HepG2 (cell line): ENCODE data around the gene SOS2. TPM values are rescaled to one million over a fixed set of nuclear protein-coding genes. Genes with fewer than 3 reads are reported as not detected.

Experiments used
- ATAC-seq: fragments of 200-7000 bp; cut with Tn5 transposase; 3 replicates; pipeline ENCODE4 v1.9.1; 2020; ENCODE audit warnings: mild to moderate bottlenecking, moderate library complexity
- BruUV-seq: library from RNA; stranded (reverse); fragments of 400-500 nt; replicated peaks from 2 replicates; lab custom pipeline; 2021; lab: Mats Ljungman, UMichigan
- CTCF ChIA-PET: fragments of 300-600 bp; formaldehyde crosslinking; extraction: SDS; loops from one replicate; lab custom pipeline; 2021; ENCODE audit warnings: low total read pairs, inconsistent platforms, low intra/inter-chr PET ratio; lab: Yijun Ruan, JAX
- POLR2A ChIA-PET: fragments of 350-600 bp; sonication (Branson Sonifier 250); formaldehyde crosslinking; loops from one replicate; lab custom pipeline; 2020; ENCODE audit warnings: antibody characterized with exemption, inconsistent platforms; lab: Yijun Ruan, JAX
- DNase-seq: peaks from one replicate; pipeline ENCODE4 v3.0.0-alpha.2; 2015; ENCODE audit warnings: low spot score
- FAIRE-seq: peaks from 3 replicates; lab custom pipeline; 2011; peaks lifted over from hg19 to GRCh38; lab: Jason Lieb, UNC
- H2AFZ ChIP-seq: one replicate; pipeline ENCODE4 v1.6.1; 2011; ENCODE audit warnings: low read length, inconsistent platforms
- H3K27ac ChIP-seq: fragments of 300-600 bp; 3 replicates; pipeline ENCODE4 v1.8.0; 2011; ENCODE audit warnings: mixed run types, mild to moderate bottlenecking, mixed read lengths, low read length, inconsistent platforms; ENCODE audit not compliant: insufficient read depth; ENCODE audit errors: extremely low read length
- H3K27me3 ChIP-seq, 2 experiments: fragments of 200-600 bp in 1 of 2; 2 replicates in 1 of 2; 3 replicates in 1 of 2; pipeline versions ENCODE4 v1.6.0 to v1.8.0; 2011; ENCODE audit warnings: low read length in 2 of 2, mild to moderate bottlenecking in 2 of 2, moderate library complexity in 2 of 2, inconsistent platforms in 1 of 2; ENCODE audit not compliant: insufficient read depth in 2 of 2, control insufficient read depth in 1 of 2
- H3K36me3 ChIP-seq, 2 experiments: fragments of 200-600 bp in 1 of 2; replicated peaks in 1 of 2; 2 replicates in 1 of 2; 3 replicates in 1 of 2; pipeline versions ENCODE4 v1.5.1 to v1.8.0; 2011; ENCODE audit warnings: low read length in 2 of 2, inconsistent platforms in 1 of 2; ENCODE audit not compliant: insufficient read depth in 2 of 2, control insufficient read depth in 1 of 2
- H3K4me1 ChIP-seq: 2 replicates; pipeline ENCODE4 v1.5.1; 2012; ENCODE audit warnings: low read length, inconsistent platforms; ENCODE audit not compliant: insufficient read depth
- H3K4me2 ChIP-seq: 2 replicates; pipeline ENCODE4 v1.6.0; 2011; ENCODE audit warnings: low read depth, low read length, inconsistent platforms
- H3K4me3 ChIP-seq, 3 experiments: fragments of 200-600 bp in 1 of 3; sonication (generic), shearing (Covaris generic) in 1 of 3; replicated peaks in 1 of 3; 2 replicates each; pipeline ENCODE4 v1.5.1; 2011 to 2016; ENCODE audit warnings: low read length in 3 of 3, inconsistent platforms in 2 of 3, low read depth in 2 of 3, mild to moderate bottlenecking in 2 of 3, control low read depth in 1 of 3, mixed read lengths in 1 of 3; ENCODE audit not compliant: insufficient read depth in 1 of 3
- H3K79me2 ChIP-seq: one replicate; pipeline ENCODE4 v1.6.1; 2011; ENCODE audit warnings: low read length, inconsistent platforms; ENCODE audit not compliant: insufficient read depth
- H3K9ac ChIP-seq: 2 replicates; pipeline ENCODE4 v1.6.0; 2011; ENCODE audit warnings: mild to moderate bottlenecking, low read depth, low read length, inconsistent platforms; ENCODE audit not compliant: insufficient read depth
- H3K9me3 ChIP-seq: 2 replicates; pipeline ENCODE4 v1.5.1; 2012; ENCODE audit warnings: mild to moderate bottlenecking, low read length
- H4K20me1 ChIP-seq: 2 replicates; pipeline ENCODE4 v1.6.0; 2011; ENCODE audit warnings: inconsistent platforms, mild to moderate bottlenecking, low read length, moderate library complexity; ENCODE audit not compliant: insufficient read depth
- ARID5B ChIP-seq: IDR thresholded peaks from 2 replicates; pipeline ENCODE4 v1.4.0; 2020; ENCODE audit warnings: mild to moderate bottlenecking, missing genetic modification reagents
- CCAR2 ChIP-seq: fragments of 200-400 bp; formaldehyde crosslinking; optimal IDR thresholded peaks from 2 replicates; pipeline ENCODE3; 2018; ENCODE audit warnings: low read depth, mild to moderate bottlenecking, low read length, moderate library complexity
- DNMT1 ChIP-seq: sonication (generic); formaldehyde crosslinking; IDR thresholded peaks from 2 replicates; pipeline ENCODE4 v1.5.1; 2020; ENCODE audit warnings: mild to moderate bottlenecking, missing genetic modification reagents
- ISX ChIP-seq: sonication (generic); formaldehyde crosslinking; conservative IDR thresholded peaks from 2 replicates; pipeline ENCODE4 v1.5.0; 2020; ENCODE audit warnings: missing genetic modification reagents
- JARID2 ChIP-seq: sonication (generic); formaldehyde crosslinking; IDR thresholded peaks from 2 replicates; pipeline ENCODE4 v1.8.1; 2023; ENCODE audit warnings: missing genetic modification reagents, inconsistent platforms; ENCODE audit not compliant: insufficient replicate concordance
- KAT2B ChIP-seq: fragments of 150-350 bp; IDR thresholded peaks from 2 replicates; pipeline ENCODE4 v1.6.1; 2014; ENCODE audit warnings: low read depth, low read length, borderline replicate concordance
- LBX2 ChIP-seq: sonication (generic); formaldehyde crosslinking; IDR thresholded peaks from 2 replicates; pipeline ENCODE4 v1.5.0; 2020; ENCODE audit warnings: missing genetic modification reagents, mild to moderate bottlenecking, borderline replicate concordance
- MAFK ChIP-seq, 2 experiments: IDR thresholded peaks in 1 of 2; conservative IDR thresholded peaks in 1 of 2; 2 replicates each; pipeline ENCODE4 v1.6.1; 2011; ENCODE audit warnings: improper control_type of control experiment in 2 of 2, low read length in 2 of 2
- NRL ChIP-seq: sonication (generic); formaldehyde crosslinking; IDR thresholded peaks from 2 replicates; pipeline ENCODE4 v1.5.0; 2020; ENCODE audit warnings: missing genetic modification reagents, mild to moderate bottlenecking, moderate library complexity, borderline replicate concordance
- PRMT3 ChIP-seq: sonication (generic); formaldehyde crosslinking; IDR thresholded peaks from 2 replicates; pipeline ENCODE4 v1.8.1; 2022; ENCODE audit warnings: low read depth, mild to moderate bottlenecking, moderate library complexity, missing genetic modification reagents, borderline replicate concordance
- PTBP1 ChIP-seq: fragments of 200-400 bp; formaldehyde crosslinking; IDR thresholded peaks from 2 replicates; pipeline ENCODE4 v1.6.1; 2018; ENCODE audit warnings: low read length, low read depth; ENCODE audit not compliant: poor library complexity, severe bottlenecking
- SKIL ChIP-seq: sonication (generic); formaldehyde crosslinking; IDR thresholded peaks from 2 replicates; pipeline ENCODE4 v1.8.0; 2022; ENCODE audit warnings: missing genetic modification reagents, mild to moderate bottlenecking, moderate library complexity, borderline replicate concordance
- THAP8 ChIP-seq: sonication (generic); formaldehyde crosslinking; IDR thresholded peaks from 2 replicates; pipeline ENCODE4 v1.5.1; 2020; ENCODE audit warnings: missing genetic modification reagents, mild to moderate bottlenecking, borderline replicate concordance
- ZBTB38 ChIP-seq: sonication (generic); formaldehyde crosslinking; IDR thresholded peaks from 2 replicates; pipeline ENCODE4 v1.5.1; 2020; ENCODE audit warnings: mild to moderate bottlenecking, missing genetic modification reagents
- ZFAT ChIP-seq: sonication (generic); formaldehyde crosslinking; conservative IDR thresholded peaks from 2 replicates; pipeline ENCODE4 v1.8.1; 2023; ENCODE audit warnings: missing genetic modification reagents, inconsistent platforms
- ZNF460 ChIP-seq: sonication (generic); formaldehyde crosslinking; IDR thresholded peaks from 2 replicates; pipeline ENCODE4 v1.5.1; 2020; ENCODE audit warnings: missing genetic modification reagents, mild to moderate bottlenecking, borderline replicate concordance
- WGBS: methylation state at CpG from one replicate; pipeline ENCODE4 v1.1.6; 2017; ENCODE audit warnings: low lambda C conversion rate; 5-methylcytosine and 5-hydroxymethylcytosine counted together
- in situ Hi-C: cut with HindIII; loops from 2 replicates; pipeline ENCODE4 v1.10.0; 2017; ENCODE audit warnings: low pct_unique_long_range_greater_than_20kb; ENCODE audit not compliant: extremely low pct_ligation_motif_present
- intact Hi-C: fragments of 100-400 bp; cut with micrococcal nuclease; formaldehyde crosslinking; loops from one replicate; pipeline ENCODE4 v1.10.0; 2022; ENCODE audit not compliant: unreplicated experiment
- polyA plus RNA-seq, 8 experiments: library from polyadenylated mRNA; depleted of rRNA in 3 of 8; stranded (reverse) in 7 of 8; unstranded in 1 of 8; fragments of >200 nt; fragmentation: Illumina TruSeq in 4 of 8; extraction: Trizol in 4 of 8; gene quantifications; 2 replicates each; pipeline versions ENCODE4 v1.2.1 to v1.2.3, GENCODE V29; 2011 to 2016; ENCODE audit warnings: low read depth in 4 of 8, missing spikeins in 1 of 8, mixed read lengths in 1 of 8; ENCODE audit not compliant: insufficient read depth in 1 of 8
- total RNA-seq, 5 experiments: library from RNA; depleted of rRNA; stranded (reverse); fragments of >200 nt; fragmentation: Illumina TruSeq; extraction: Trizol; gene quantifications; 2 replicates each; pipeline ENCODE4 v1.2.3, GENCODE V29; 2016; ENCODE audit warnings: low read depth in 1 of 5

Gene SOS2
- total and polyA plus RNA-seq, 2 of the 13 experiments (the other 11 are each of a cell fraction or from before 2014, with no cell fraction given) = 9.3 to 12.1 TPM

GRCh38 chr14:50070840-50071548 is 160.4 kb downstream of the SOS2 start (continued):
- TF ChIP-seq ZBTB38 (no peak), PTBP1 (no peak), DNMT1 (CRISPR knock-in tag) (no peak), KAT2B (no peak), NRL (no peak)

- ATAC-seq (no peak), FAIRE-seq (no peak), DNase-seq (no peak)
- no peaks in the 10 kb centered on the region for H3K27me3 ChIP-seq
- ChIA-PET CTCF (no interaction called here), POLR2A (no interaction called here)
- no peaks in the 10 kb centered on the region for H3K9me3 ChIP-seq
- no peak for TF ChIP-seq THAP8 (CRISPR knock-in tag)
- no peak for TF ChIP-seq ZNF460 (CRISPR knock-in tag)
- no peak for TF ChIP-seq CCAR2
- no peak for TF ChIP-seq JARID2
- no peak for TF ChIP-seq ISX (CRISPR knock-in tag)
- no peak for TF ChIP-seq PRMT3 (CRISPR knock-in tag)
- no peak for TF ChIP-seq LBX2 (CRISPR knock-in tag)
- no peak for TF ChIP-seq ARID5B
- no peak for TF ChIP-seq SKIL
- TF ChIP-seq ZFAT = no peak
- no peak for TF ChIP-seq MAFK (conservative IDR thresholded peaks at IDR 0.05 in 1 of 2, IDR thresholded peaks at IDR 0.05 in 1 of 2; ENCODE audit: low read length in 2 of 2)
- no peak overlapping the region for H3K9ac ChIP-seq
- intact Hi-C loops (no loop called here), in situ Hi-C loops (no loop called here)
- H3K36me3 ChIP-seq = no peaks in the 10 kb centered on the region
- no peaks in the 10 kb centered on the region for H3K79me2 ChIP-seq
- peaks cover 21% of the 10 kb centered on the region for H3K4me1 ChIP-seq
- H3K4me2 ChIP-seq = no peak overlapping the region
- H2AFZ ChIP-seq = no peak overlapping the region
- 79% methylated on average over 3 of the region's 3 CpGs for WGBS
- no TSS peak for BruUV-seq
- H3K4me3 ChIP-seq = no peak overlapping the region
- no peaks in the 10 kb centered on the region for H4K20me1 ChIP-seq
- no peak overlapping the region for H3K27ac ChIP-seq
Observed at GRCh38 chr14:50070230-50070629, 161.1 kb downstream of the SOS2 start.
